ENCODE data around the gene NUP98. TPM values are rescaled to one million over a fixed set of nuclear protein-coding genes. Genes with fewer than 3 reads are reported as not detected.

Gene NUP98
- total and polyA plus RNA-seq, 2 donors (not counting 3 experiments of a cell fraction or from before 2014, with no cell fraction given) = 92.7 to 169 TPM

DNA sequence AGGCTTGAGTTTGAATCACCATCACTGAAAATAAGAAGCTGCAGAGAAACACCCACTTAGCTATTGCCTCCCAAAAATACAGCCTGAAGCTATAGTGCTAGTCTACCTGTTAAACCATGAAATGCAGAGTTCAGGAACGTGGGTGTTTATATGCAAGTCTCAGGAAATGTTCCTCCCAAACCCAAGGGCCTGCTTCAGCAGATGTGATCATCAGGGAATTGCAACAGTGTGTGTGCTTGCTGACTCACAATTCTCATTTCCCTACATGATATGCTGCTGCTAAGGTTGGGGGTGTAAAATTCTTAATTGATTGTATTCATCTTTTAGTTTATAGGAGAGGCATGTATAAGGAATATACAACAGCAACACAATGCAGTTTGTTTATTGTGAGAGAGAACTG is 49.6 kb downstream of the NUP98 start:
- Histone ChIP-seq H3K4me3 (replicated peaks in 1 of 3; ENCODE audit: insufficient read depth in 1 of 3, low read depth in 1 of 3, low read length in 3 of 3) (no peak overlapping the region), H4K20me1 (replicated peaks; ENCODE audit: control insufficient read depth, extremely low read depth, insufficient read depth, low read length) (no peaks in the 10 kb centered on the region), H3K27me3 (ENCODE audit: control insufficient read depth in 2 of 2, insufficient read depth in 2 of 2, low read length in 2 of 2) (no peaks in the 10 kb centered on the region), H3K4me2 (ENCODE audit: insufficient read depth, low read length) (no peak overlapping the region), H3K4me1 (ENCODE audit: control insufficient read depth, extremely low read depth, insufficient read depth, low read length) (no peaks in the 10 kb centered on the region), H3K36me3 (ENCODE audit: control insufficient read depth in 2 of 2, extremely low read depth in 1 of 2, insufficient read depth in 2 of 2, low read length in 2 of 2) (peaks cover 18 to 36% of the 10 kb centered on the region in 2 experiments), H2AFZ (ENCODE audit: low read depth, low read length) (no peak overlapping the region), H3K9ac (replicated peaks; ENCODE audit: extremely low read depth, insufficient read depth, low read length) (no peak overlapping the region), H3K9me1 (replicated peaks; ENCODE audit: control insufficient read depth, extremely low read depth, insufficient read depth, low read length) (no peaks in the 10 kb centered on the region), H3K79me2 (ENCODE audit: control insufficient read depth, insufficient read depth, low read length) (peaks cover 7% of the 10 kb centered on the region), H3K27ac (ENCODE audit: insufficient read depth, low read depth, low read length) (no peak overlapping the region), H3K9me3 (replicated peaks; ENCODE audit: control insufficient read depth, insufficient read depth, low read length) (no peaks in the 10 kb centered on the region)
- ChIA-PET CTCF (no interaction called here), POLR2A (interaction anchor here (0.5 kb wide), 1 partner anchor 56 kb away, joined by 4 read pairs; no protein-coding TSS in a partner anchor)
- BruUV-seq (replicated peaks) = no TSS peak
- intact Hi-C loops (cut with micrococcal nuclease) = no loop called here
- dilution Hi-C loops (cut with MboI; ENCODE audit: extremely low pct_ligation_motif_present, low sequenced_read_pairs) = no loop called here
- DNase-seq (ENCODE audit: low read depth, low spot score) (no peak), FAIRE-seq (no peak)
- no peak for TF ChIP-seq POLR2A (IDR thresholded peaks at IDR 0.05; ENCODE audit: low read depth, low read length)
- no peak for TF ChIP-seq MYC (IDR thresholded peaks at IDR 0.05; ENCODE audit: low read depth, low read length)
- TF ChIP-seq GATA2 (IDR thresholded peaks at IDR 0.05; ENCODE audit: insufficient read depth, insufficient read length, low read depth, low read length) = no peak
- no peak for TF ChIP-seq EZH2 (IDR thresholded peaks at IDR 0.05; ENCODE audit: borderline replicate concordance, low read depth, low read length, severe bottlenecking)
- peak; percentile 10 for TF ChIP-seq FOS (IDR thresholded peaks at IDR 0.05; ENCODE audit: borderline replicate concordance, insufficient read depth, low read length)
- no peak for TF ChIP-seq JUN (IDR thresholded peaks at IDR 0.05; ENCODE audit: borderline replicate concordance, insufficient read depth, insufficient read length, low read depth)
- TF ChIP-seq POLR2AphosphoS5 (IDR thresholded peaks at IDR 0.05; ENCODE audit: insufficient read depth, low read depth, low read length) = no peak
- TF ChIP-seq, protein P1, sequence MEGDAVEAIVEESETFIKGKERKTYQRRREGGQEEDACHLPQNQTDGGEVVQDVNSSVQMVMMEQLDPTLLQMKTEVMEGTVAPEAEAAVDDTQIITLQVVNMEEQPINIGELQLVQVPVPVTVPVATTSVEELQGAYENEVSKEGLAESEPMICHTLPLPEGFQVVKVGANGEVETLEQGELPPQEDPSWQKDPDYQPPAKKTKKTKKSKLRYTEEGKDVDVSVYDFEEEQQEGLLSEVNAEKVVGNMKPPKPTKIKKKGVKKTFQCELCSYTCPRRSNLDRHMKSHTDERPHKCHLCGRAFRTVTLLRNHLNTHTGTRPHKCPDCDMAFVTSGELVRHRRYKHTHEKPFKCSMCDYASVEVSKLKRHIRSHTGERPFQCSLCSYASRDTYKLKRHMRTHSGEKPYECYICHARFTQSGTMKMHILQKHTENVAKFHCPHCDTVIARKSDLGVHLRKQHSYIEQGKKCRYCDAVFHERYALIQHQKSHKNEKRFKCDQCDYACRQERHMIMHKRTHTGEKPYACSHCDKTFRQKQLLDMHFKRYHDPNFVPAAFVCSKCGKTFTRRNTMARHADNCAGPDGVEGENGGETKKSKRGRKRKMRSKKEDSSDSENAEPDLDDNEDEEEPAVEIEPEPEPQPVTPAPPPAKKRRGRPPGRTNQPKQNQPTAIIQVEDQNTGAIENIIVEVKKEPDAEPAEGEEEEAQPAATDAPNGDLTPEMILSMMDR (IDR thresholded peaks at IDR 0.05; ENCODE audit: extremely low read depth in 1 of 2, insufficient read depth in 1 of 2, low read depth in 1 of 2, low read length in 2 of 2) = no peak

Measured in endothelial cell of umbilical vein (primary cell).